Neural progenitor cell (in vitro differentiated cells): ENCODE results near the gene ATXN7L1. TPM values are rescaled to one million over a fixed set of nuclear protein-coding genes. Genes with fewer than 3 reads are reported as not detected.

Source experiments
- DNase-seq: peaks from one replicate; pipeline ENCODE4 v3.0.0-alpha.2; 2016; ENCODE audit warnings: low spot score
- H2AFZ ChIP-seq: fragments of 200-600 bp; sonication (generic); replicated peaks from 2 replicates; pipeline ENCODE4 v1.6.1; 2016; ENCODE audit warnings: antibody characterized with exemption
- H3F3A ChIP-seq: fragments of 200-600 bp; sonication (generic); 2 replicates; pipeline ENCODE4 v1.6.1; 2016; ENCODE audit warnings: antibody characterized with exemption, low read depth
- H3K27ac ChIP-seq: fragments of 200-600 bp; sonication (generic); 2 replicates; pipeline ENCODE4 v1.5.1; 2016; ENCODE audit warnings: mild to moderate bottlenecking
- H3K27me3 ChIP-seq: fragments of 200-600 bp; sonication (generic); 2 replicates; pipeline ENCODE4 v1.6.1; 2016; ENCODE audit warnings: mild to moderate bottlenecking, moderate library complexity
- H3K36me3 ChIP-seq: fragments of 200-600 bp; sonication (generic); 2 replicates; pipeline ENCODE4 v1.5.1; 2016
- H3K4me1 ChIP-seq: fragments of 200-600 bp; sonication (generic); 2 replicates; pipeline ENCODE4 v1.6.1; 2016; ENCODE audit warnings: mixed run types
- H3K4me2 ChIP-seq: fragments of 200-600 bp; sonication (generic); 2 replicates; pipeline ENCODE4 v1.6.1; 2016
- H3K4me3 ChIP-seq: fragments of 200-600 bp; sonication (generic); 2 replicates; pipeline ENCODE4 v1.5.1; 2016
- H3K79me2 ChIP-seq: fragments of 200-600 bp; sonication (generic); 2 replicates; pipeline ENCODE4 v1.6.1; 2016; ENCODE audit warnings: low read depth
- H3K9ac ChIP-seq: fragments of 200-600 bp; sonication (generic); 2 replicates; pipeline ENCODE4 v1.6.1; 2016
- H3K9me3 ChIP-seq: fragments of 200-600 bp; sonication (generic); 2 replicates; pipeline ENCODE4 v1.5.1; 2016; ENCODE audit warnings: low read depth
- H4K20me1 ChIP-seq: fragments of 200-600 bp; sonication (generic); 2 replicates; pipeline ENCODE4 v1.6.1; 2016; ENCODE audit warnings: low read depth
- H3K27ac Mint-ChIP-seq: 3 replicates; pipeline ENCODE4 v1.8.0; 2021; ENCODE audit warnings: mixed read lengths
- H3K27me3 Mint-ChIP-seq: 2 replicates; pipeline ENCODE4 v1.8.0; 2022; ENCODE audit warnings: low read depth, mild to moderate bottlenecking, inconsistent platforms, moderate library complexity, mixed read lengths; ENCODE audit not compliant: insufficient read depth
- H3K36me3 Mint-ChIP-seq: 3 replicates; pipeline ENCODE4 v1.8.0; 2021; ENCODE audit warnings: mixed read lengths
- H3K4me1 Mint-ChIP-seq: 3 replicates; pipeline ENCODE4 v1.8.0; 2021; ENCODE audit warnings: mixed read lengths
- H3K4me3 Mint-ChIP-seq: 3 replicates; pipeline ENCODE4 v1.8.0; 2021; ENCODE audit warnings: mild to moderate bottlenecking, moderate library complexity, mixed read lengths
- H3K9me3 Mint-ChIP-seq: 3 replicates; pipeline ENCODE4 v1.8.0; 2020; ENCODE audit warnings: mixed read lengths
- CTCF ChIP-seq: fragments of 200-600 bp; sonication (generic); IDR thresholded peaks from 2 replicates; pipeline ENCODE4 v1.5.1; 2017; ENCODE audit warnings: antibody characterized with exemption, mild to moderate bottlenecking
- EZH2 ChIP-seq: fragments of 200-600 bp; sonication (generic); IDR thresholded peaks from 2 replicates; pipeline ENCODE4 v1.6.1; 2017; ENCODE audit warnings: antibody characterized with exemption, mild to moderate bottlenecking, moderate library complexity
- EZH2phosphoT487 ChIP-seq: fragments of 200-600 bp; sonication (generic); IDR thresholded peaks from 2 replicates; pipeline ENCODE4 v1.6.1; 2017; ENCODE audit warnings: antibody characterized with exemption
- total RNA-seq: library from RNA; depleted of rRNA; stranded (reverse); fragments of >200 nt; gene quantifications from 2 replicates; pipeline ENCODE4 v1.2.3, GENCODE V29; 2015; ENCODE audit warnings: low replicate concordance

Gene ATXN7L1
- total RNA-seq, 1 donor from 2014 or later: 5.9 TPM

- Histone ChIP-seq H2AFZ (no peak overlapping the region), H3K9me3 (no peaks in the 10 kb centered on the region), H3K9ac (no peak overlapping the region), H3K36me3 (no peaks in the 10 kb centered on the region), H3K27me3 (no peaks in the 10 kb centered on the region), H3K4me1 (peaks cover 21% of the 10 kb centered on the region), H3K4me2 (peak overlapping the region; percentile 56), H3K79me2 (no peaks in the 10 kb centered on the region), H4K20me1 (peaks cover 56% of the 10 kb centered on the region), H3K27ac (no peak overlapping the region), H3F3A (peaks cover 13% of the 10 kb centered on the region), H3K4me3 (no peak overlapping the region)
- no peak for TF ChIP-seq EZH2phosphoT487
- TF ChIP-seq CTCF: no peak
- TF ChIP-seq EZH2: no peak
- peak; percentile 74 for DNase-seq
- Mint-ChIP-seq H3K36me3 (peaks cover 4% of the 10 kb centered on the region), H3K27ac (no peak overlapping the region), H3K27me3 (peaks cover 10% of the 10 kb centered on the region), H3K4me3 (no peak overlapping the region), H3K9me3 (no peaks in the 10 kb centered on the region), H3K4me1 (peaks cover 44% of the 10 kb centered on the region)
Measured at GRCh38 chr7:105655067-105655466, 221.3 kb downstream of the ATXN7L1 start.

- DNase-seq: no peak
- H3K4me3 Mint-ChIP-seq: no peak overlapping the region
- H3K9me3 Mint-ChIP-seq: no peaks in the 10 kb centered on the region
- H3K36me3 Mint-ChIP-seq: peaks cover 2% of the 10 kb centered on the region
- no peak overlapping the region for H3K4me2 ChIP-seq
- H3K4me3 ChIP-seq: no peak overlapping the region
- no peak overlapping the region for H3K27ac Mint-ChIP-seq
- H4K20me1 ChIP-seq: peaks cover 60% of the 10 kb centered on the region
- no peaks in the 10 kb centered on the region for H3K27me3 ChIP-seq
- H3F3A ChIP-seq: peaks cover 19% of the 10 kb centered on the region
- no peak overlapping the region for H3K9ac ChIP-seq
- no peaks in the 10 kb centered on the region for H3K9me3 ChIP-seq
- peaks cover 8% of the 10 kb centered on the region for H3K27me3 Mint-ChIP-seq
- TF ChIP-seq CTCF (no peak), EZH2 (no peak), EZH2phosphoT487 (no peak)
- peaks cover 53% of the 10 kb centered on the region for H3K4me1 Mint-ChIP-seq
- no peaks in the 10 kb centered on the region for H3K79me2 ChIP-seq
- peaks cover 30% of the 10 kb centered on the region for H3K4me1 ChIP-seq
- H3K36me3 ChIP-seq: no peaks in the 10 kb centered on the region
- no peak overlapping the region for H2AFZ ChIP-seq
- H3K27ac ChIP-seq: no peak overlapping the region
Measured at GRCh38 chr7:105654095-105654686, 222.2 kb downstream of the ATXN7L1 start.

- H3K4me3 ChIP-seq: no peak overlapping the region
- H3K27ac Mint-ChIP-seq: peak overlapping the region; percentile 22
- no peak overlapping the region for H3K9ac ChIP-seq
- TF ChIP-seq CTCF (no peak), EZH2phosphoT487 (no peak), EZH2 (no peak)
- no peak overlapping the region for H3K27ac ChIP-seq
- no peak for DNase-seq
- no peaks in the 10 kb centered on the region for H3K27me3 ChIP-seq
- no peaks in the 10 kb centered on the region for H3K36me3 Mint-ChIP-seq
- H3K9me3 Mint-ChIP-seq: no peaks in the 10 kb centered on the region
- H3F3A ChIP-seq: peaks cover 25% of the 10 kb centered on the region
- no peaks in the 10 kb centered on the region for H3K79me2 ChIP-seq
- H3K9me3 ChIP-seq: no peaks in the 10 kb centered on the region
- H3K4me1 ChIP-seq: peaks cover 37% of the 10 kb centered on the region
- H3K4me1 Mint-ChIP-seq: peaks cover 59% of the 10 kb centered on the region
- no peak overlapping the region for H3K4me3 Mint-ChIP-seq
- H3K27me3 Mint-ChIP-seq: peaks cover 8% of the 10 kb centered on the region
- no peaks in the 10 kb centered on the region for H3K36me3 ChIP-seq
- peaks cover 66% of the 10 kb centered on the region for H4K20me1 ChIP-seq
- no peak overlapping the region for H3K4me2 ChIP-seq
- no peak overlapping the region for H2AFZ ChIP-seq
Measured at GRCh38 chr7:105653441-105654005, 222.9 kb downstream of the ATXN7L1 start.
